HL-60 (cell line): ENCODE measurements around the gene DAAM1.

Experiments
- DNase-seq, 2 experiments: peaks; one replicate each; pipeline ENCODE4 v3.0.0-alpha.2; 2010 to 2020; ENCODE audit warnings: low read depth in 1 of 2, low spot score in 1 of 2
- H3K27ac ChIP-seq: fragments of 250-450 bp; sonication (Bioruptor Pico); replicated peaks from 2 replicates; pipeline ENCODE4 v1.5.1; 2020; ENCODE audit warnings: mild to moderate bottlenecking, moderate library complexity
- H3K27me3 ChIP-seq: fragments of 250-450 bp; sonication (Bioruptor Pico); 2 replicates; pipeline ENCODE4 v1.5.1; 2021; ENCODE audit warnings: mild to moderate bottlenecking, moderate library complexity; ENCODE audit not compliant: insufficient read depth, poor library complexity, severe bottlenecking
- H3K4me3 ChIP-seq: replicated peaks from 2 replicates; pipeline ENCODE4 v1.5.1; 2011; ENCODE audit warnings: mild to moderate bottlenecking, control low read depth, low read length; ENCODE audit not compliant: insufficient read depth
- CTCF ChIP-seq: IDR thresholded peaks from one replicate; pipeline ENCODE4 v1.5.1; 2011; ENCODE audit warnings: low read length, control low read depth, inconsistent platforms; ENCODE audit not compliant: insufficient read depth
- GABPA ChIP-seq: IDR thresholded peaks from 2 replicates; pipeline ENCODE4 v1.6.1; 2012; ENCODE audit warnings: low read depth
- POLR2AphosphoS5 ChIP-seq: IDR thresholded peaks from 2 replicates; pipeline ENCODE4 v1.6.1; 2012; ENCODE audit warnings: low read depth
- REST ChIP-seq: IDR thresholded peaks from 2 replicates; pipeline ENCODE4 v1.6.1; 2012; ENCODE audit warnings: low read depth; ENCODE audit not compliant: insufficient replicate concordance
- SPI1 ChIP-seq: IDR thresholded peaks from 2 replicates; pipeline ENCODE4 v1.6.1; 2012; ENCODE audit warnings: low read depth, mild to moderate bottlenecking, borderline replicate concordance

DAAM1 gene

GRCh38 chr14:59317346-59317745 lies 128.9 kb downstream of the DAAM1 start:
- H3K4me3 ChIP-seq, result no peak overlapping the region
- no peak for DNase-seq
- no peaks in the 10 kb centered on the region for H3K27me3 ChIP-seq
- TF ChIP-seq CTCF, result no peak
- TF ChIP-seq GABPA, result no peak
- TF ChIP-seq REST, result no peak
- no peak for TF ChIP-seq SPI1
- no peak overlapping the region for H3K27ac ChIP-seq

- H3K27ac ChIP-seq, result no peak overlapping the region
- H3K27me3 ChIP-seq, result no peaks in the 10 kb centered on the region
- no peak overlapping the region for H3K4me3 ChIP-seq
- TF ChIP-seq GABPA (no peak), SPI1 (no peak), CTCF (no peak), POLR2AphosphoS5 (no peak), REST (no peak)
- no peak for DNase-seq
Observed at GRCh38 chr14:59317798-59318505, 129.5 kb downstream of the DAAM1 start.

GRCh38 chr14:59318908-59319307 lies 130.4 kb downstream of the DAAM1 start:
- DNase-seq, result no peak
- TF ChIP-seq REST, result no peak
- no peak for TF ChIP-seq POLR2AphosphoS5
- TF ChIP-seq CTCF, result no peak
- no peak for TF ChIP-seq GABPA
- no peak for TF ChIP-seq SPI1
- H3K27ac ChIP-seq, result no peak overlapping the region
- H3K27me3 ChIP-seq, result no peaks in the 10 kb centered on the region
- no peak overlapping the region for H3K4me3 ChIP-seq
